Neural cell (in vitro differentiated cells): ENCODE data around the gene RBMS2.

ENCODE experiments used
- EP300 ChIP-seq: fragments of 450-650 bp; conservative IDR thresholded peaks from 2 replicates; pipeline ENCODE4 v1.6.1; 2014; ENCODE audit warnings: antibody characterized with exemption, mild to moderate bottlenecking, moderate library complexity; ENCODE audit not compliant: poor library complexity, severe bottlenecking
- EZH2 ChIP-seq: fragments of 200-600, 300-800 bp; shearing (Covaris generic), sonication (generic); IDR thresholded peaks from 2 replicates; pipeline ENCODE4 v1.6.1; 2014; ENCODE audit warnings: antibody characterized with exemption, low read length, borderline replicate concordance, mild to moderate bottlenecking; ENCODE audit not compliant: insufficient read depth, poor library complexity, severe bottlenecking
- MXI1 ChIP-seq: fragments of 450-650 bp; conservative IDR thresholded peaks from 2 replicates; pipeline ENCODE4 v1.6.1; 2014; ENCODE audit warnings: antibody characterized with exemption, mild to moderate bottlenecking; ENCODE audit not compliant: poor library complexity, severe bottlenecking
- POLR2AphosphoS5 ChIP-seq: IDR thresholded peaks from 2 replicates; pipeline ENCODE4 v1.6.1; 2012
- RAD21 ChIP-seq: fragments of 450-650 bp; conservative IDR thresholded peaks from 2 replicates; pipeline ENCODE4 v1.6.1; 2014; ENCODE audit warnings: antibody characterized with exemption, mild to moderate bottlenecking, moderate library complexity
- SMC3 ChIP-seq: fragments of 450-650 bp; conservative IDR thresholded peaks from 2 replicates; pipeline ENCODE4 v1.6.1; 2014; ENCODE audit warnings: antibody characterized with exemption, mild to moderate bottlenecking, moderate library complexity; ENCODE audit not compliant: poor library complexity
- TAF1 ChIP-seq: IDR thresholded peaks from 2 replicates; pipeline ENCODE4 v1.6.1; 2012; ENCODE audit warnings: low read depth
- TF ChIP-seq, protein P1 (sequence below): fragments of 450-650 bp; IDR thresholded peaks from 2 replicates; pipeline ENCODE4 v1.5.1; 2014; ENCODE audit warnings: antibody characterized with exemption, mild to moderate bottlenecking, moderate library complexity; ENCODE audit not compliant: poor library complexity, severe bottlenecking
- TF ChIP-seq, protein P2 (sequence below): IDR thresholded peaks from 2 replicates; pipeline ENCODE4 v1.6.1; 2012; ENCODE audit warnings: borderline replicate concordance

DNA sequence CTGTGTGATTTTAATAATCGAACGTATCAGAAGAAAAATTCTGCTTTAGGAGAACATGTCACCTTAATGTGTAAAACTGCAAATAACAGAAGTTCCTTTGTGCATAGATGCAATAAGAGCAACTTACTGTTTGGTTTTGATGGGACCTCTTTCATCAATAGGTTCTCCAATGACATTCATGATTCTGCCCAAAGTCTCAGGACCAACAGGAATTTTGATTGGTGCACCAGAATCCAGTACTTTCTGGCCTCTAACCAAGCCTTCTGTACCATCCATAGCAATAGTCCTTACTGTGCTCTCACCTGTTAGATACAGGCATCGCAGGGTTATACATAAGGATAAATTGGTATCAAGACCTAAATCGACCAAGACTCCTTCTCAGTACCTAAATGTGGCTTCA, 123.0 kb downstream of the RBMS2 start:
- TF ChIP-seq, protein P1, sequence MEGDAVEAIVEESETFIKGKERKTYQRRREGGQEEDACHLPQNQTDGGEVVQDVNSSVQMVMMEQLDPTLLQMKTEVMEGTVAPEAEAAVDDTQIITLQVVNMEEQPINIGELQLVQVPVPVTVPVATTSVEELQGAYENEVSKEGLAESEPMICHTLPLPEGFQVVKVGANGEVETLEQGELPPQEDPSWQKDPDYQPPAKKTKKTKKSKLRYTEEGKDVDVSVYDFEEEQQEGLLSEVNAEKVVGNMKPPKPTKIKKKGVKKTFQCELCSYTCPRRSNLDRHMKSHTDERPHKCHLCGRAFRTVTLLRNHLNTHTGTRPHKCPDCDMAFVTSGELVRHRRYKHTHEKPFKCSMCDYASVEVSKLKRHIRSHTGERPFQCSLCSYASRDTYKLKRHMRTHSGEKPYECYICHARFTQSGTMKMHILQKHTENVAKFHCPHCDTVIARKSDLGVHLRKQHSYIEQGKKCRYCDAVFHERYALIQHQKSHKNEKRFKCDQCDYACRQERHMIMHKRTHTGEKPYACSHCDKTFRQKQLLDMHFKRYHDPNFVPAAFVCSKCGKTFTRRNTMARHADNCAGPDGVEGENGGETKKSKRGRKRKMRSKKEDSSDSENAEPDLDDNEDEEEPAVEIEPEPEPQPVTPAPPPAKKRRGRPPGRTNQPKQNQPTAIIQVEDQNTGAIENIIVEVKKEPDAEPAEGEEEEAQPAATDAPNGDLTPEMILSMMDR: no peak
- TF ChIP-seq, protein P2, sequence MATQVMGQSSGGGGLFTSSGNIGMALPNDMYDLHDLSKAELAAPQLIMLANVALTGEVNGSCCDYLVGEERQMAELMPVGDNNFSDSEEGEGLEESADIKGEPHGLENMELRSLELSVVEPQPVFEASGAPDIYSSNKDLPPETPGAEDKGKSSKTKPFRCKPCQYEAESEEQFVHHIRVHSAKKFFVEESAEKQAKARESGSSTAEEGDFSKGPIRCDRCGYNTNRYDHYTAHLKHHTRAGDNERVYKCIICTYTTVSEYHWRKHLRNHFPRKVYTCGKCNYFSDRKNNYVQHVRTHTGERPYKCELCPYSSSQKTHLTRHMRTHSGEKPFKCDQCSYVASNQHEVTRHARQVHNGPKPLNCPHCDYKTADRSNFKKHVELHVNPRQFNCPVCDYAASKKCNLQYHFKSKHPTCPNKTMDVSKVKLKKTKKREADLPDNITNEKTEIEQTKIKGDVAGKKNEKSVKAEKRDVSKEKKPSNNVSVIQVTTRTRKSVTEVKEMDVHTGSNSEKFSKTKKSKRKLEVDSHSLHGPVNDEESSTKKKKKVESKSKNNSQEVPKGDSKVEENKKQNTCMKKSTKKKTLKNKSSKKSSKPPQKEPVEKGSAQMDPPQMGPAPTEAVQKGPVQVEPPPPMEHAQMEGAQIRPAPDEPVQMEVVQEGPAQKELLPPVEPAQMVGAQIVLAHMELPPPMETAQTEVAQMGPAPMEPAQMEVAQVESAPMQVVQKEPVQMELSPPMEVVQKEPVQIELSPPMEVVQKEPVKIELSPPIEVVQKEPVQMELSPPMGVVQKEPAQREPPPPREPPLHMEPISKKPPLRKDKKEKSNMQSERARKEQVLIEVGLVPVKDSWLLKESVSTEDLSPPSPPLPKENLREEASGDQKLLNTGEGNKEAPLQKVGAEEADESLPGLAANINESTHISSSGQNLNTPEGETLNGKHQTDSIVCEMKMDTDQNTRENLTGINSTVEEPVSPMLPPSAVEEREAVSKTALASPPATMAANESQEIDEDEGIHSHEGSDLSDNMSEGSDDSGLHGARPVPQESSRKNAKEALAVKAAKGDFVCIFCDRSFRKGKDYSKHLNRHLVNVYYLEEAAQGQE: no peak
- TF ChIP-seq SMC3 (no peak), POLR2AphosphoS5 (no peak), TAF1 (no peak), RAD21 (no peak), EP300 (no peak), EZH2 (no peak), MXI1 (no peak)
